Epidermal melanocyte (primary cell): ENCODE data around the gene SNAI1.
"Not testable (repeated sequence)": the region's sequence is repeated elsewhere in the genome, so short reads cannot be mapped to it uniquely, and the experiment has no call there.

Source experiments
- DNase-seq: peaks from one replicate; pipeline ENCODE4 v3.0.0; 2011; ENCODE audit warnings: low spot score; ENCODE audit not compliant: insufficient read length

The SNAI1 gene

DNA sequence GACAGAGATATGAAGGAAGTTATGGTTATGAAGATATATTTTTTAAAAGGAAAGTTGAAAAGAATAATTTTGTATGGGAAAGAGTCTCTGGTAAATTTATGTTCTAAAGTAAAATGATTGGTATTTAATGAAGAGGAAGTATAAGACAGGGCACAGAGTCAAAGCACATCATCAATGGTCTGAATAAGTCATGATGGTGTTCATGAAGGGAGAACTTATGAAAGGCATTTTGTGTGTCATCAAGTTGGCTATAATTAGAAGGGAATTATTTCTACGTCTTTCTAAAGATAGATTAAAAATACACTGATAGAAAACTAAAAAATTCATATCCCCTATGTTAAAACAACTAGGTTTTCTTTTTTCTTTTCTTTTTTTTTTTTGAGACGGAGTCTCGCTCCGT lies 21.4 kb upstream of the SNAI1 start:
- no peak for DNase-seq

GRCh38 chr20:49964964-49965780 lies 17.6 kb upstream of the SNAI1 start:
- DNase-seq, result no peak

DNA sequence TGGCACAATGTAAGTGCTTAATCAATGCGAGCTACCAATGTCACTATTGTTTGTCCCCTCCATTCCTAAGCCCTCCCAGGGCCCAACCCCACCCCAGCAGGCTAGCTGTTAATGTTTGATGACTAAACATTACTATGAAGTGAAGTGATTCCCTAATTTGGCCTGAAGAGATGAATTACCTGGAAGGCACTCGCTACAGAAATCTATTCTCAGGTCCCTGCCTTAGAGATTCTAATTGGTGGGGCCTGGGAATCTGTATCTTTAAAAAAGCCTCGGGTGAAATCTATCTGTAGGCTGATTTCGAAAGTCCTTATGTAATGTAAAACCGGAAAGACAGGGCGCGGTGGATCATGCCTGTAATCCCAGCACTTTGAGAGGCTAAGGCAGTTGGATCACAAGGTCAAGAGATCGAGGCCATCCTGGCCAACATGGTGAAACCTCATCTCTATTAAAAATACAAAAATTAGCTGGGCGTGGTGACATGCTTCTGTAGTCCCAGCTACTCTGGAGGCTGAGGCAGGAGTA lies 16.9 kb upstream of the SNAI1 start:
- DNase-seq, result no peak

DNA sequence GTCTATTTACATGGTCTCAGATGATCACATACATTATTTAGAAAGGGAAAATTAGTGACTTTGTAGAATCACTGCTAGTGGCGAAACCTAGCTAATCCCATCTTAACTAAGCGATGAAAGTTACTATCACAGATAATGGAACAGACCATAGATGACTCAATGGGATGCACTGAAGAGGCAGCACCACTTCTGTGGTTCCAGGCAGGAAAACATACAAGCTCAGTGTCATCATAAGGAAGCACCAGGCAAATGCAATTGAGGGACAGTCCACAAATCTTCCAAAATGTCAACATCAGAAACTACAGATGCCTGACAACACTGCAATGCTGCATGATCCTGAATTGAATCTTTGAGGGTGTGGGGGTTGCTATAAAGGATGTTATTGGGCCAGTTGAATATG lies 15.9 kb upstream of the SNAI1 start:
- no peak for DNase-seq

DNA sequence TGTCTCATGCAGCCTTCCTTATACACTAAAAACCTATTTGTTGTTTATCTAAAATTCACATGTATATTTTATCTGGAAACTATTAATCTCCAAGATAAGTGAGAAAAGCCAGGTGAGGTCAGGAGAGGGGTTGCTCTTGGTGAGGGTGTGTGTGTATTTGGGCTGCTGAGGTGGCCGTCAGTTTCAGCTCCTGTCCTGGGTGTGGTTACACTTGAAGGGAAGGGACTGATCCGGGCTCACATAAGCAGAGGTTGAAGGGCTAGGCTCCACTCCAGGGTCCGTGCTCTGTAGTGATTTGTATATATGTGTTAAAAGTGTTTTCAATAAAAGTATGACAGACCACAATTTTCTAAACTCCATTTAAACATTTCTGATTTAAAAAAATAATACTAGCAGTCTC lies 13.5 kb upstream of the SNAI1 start:
- no peak for DNase-seq

GRCh38 chr20:49969946-49970345 lies 12.8 kb upstream of the SNAI1 start:
- DNase-seq, result no peak

GRCh38 chr20:49970498-49970897 lies 12.3 kb upstream of the SNAI1 start:
- DNase-seq, result no peak

- DNase-seq, result no peak
Observed at GRCh38 chr20:49973981-49974380, 8.8 kb upstream of the SNAI1 start.

DNA sequence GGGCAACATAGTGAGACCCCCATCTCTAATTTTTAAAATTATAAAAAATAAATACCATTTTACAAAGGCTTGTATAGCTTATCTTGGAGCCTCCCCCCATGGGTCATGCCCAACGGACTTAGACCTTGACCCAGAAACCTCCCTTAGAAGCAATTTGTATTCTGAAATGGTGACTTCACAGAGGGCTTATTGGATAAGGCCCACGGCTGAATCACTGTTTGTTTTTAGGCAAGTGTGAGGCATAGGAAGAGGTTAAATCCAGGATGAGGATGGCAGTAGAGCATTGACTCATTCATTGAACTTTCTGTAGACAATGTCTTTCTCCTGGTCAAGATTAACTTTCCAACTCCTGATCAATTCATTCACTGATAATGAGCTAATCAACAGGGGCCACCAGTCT lies 6.2 kb upstream of the SNAI1 start:
- DNase-seq, result no peak

- DNase-seq, result not testable (repeated sequence)
Observed at GRCh38 chr20:49977740-49978139, 5.0 kb upstream of the SNAI1 start.

- DNase-seq, result no peak
Observed at GRCh38 chr20:49978685-49979029, 4.1 kb upstream of the SNAI1 start.

GRCh38 chr20:49979030-49979832 lies 3.5 kb upstream of the SNAI1 start:
- DNase-seq, result peak; percentile 46

DNA sequence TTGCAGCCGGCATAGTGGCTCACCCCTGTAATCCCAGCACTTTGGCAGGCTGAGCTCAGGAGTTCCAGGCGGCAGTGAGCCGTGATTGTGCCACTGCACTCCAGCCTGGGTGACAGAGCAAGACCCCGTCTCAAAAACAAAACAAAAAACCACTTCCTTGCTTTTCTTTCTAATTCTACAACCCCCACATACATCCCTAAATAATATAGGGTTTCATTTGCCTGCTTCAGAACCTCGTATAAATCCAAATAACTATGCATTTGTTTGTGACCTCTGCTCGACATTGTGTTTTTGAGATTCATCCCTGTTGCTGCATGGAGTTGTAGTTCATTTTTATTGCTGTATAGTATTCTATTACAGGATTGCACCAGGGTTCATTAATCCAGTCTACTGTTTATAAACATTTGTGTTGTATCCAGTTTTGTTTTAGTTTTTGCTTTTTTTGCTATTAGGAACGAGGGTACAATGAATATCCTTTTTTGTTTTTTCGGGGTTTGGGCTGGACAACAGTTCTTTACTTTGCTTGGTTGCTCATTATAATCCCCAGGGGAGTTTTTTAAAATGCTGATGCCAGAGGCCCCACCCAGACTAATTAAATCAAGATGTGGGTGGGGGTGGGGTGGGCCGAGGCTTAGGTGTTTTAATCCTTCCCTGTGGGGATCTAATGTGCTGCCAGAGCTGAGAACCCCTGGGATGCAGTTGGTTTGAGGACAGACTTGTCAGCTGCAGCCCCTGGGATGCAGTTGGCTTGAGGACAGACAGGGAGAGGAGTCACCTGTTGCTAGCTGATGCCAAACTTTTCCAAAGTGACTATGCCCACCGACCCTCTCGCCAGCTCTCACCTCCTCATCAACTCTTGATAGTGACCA lies 2.4 kb upstream of the SNAI1 start:
- DNase-seq, result no peak

GRCh38 chr20:49981218-49982071 lies 1.3 kb upstream of the SNAI1 start:
- no peak for DNase-seq

- no peak for DNase-seq
Observed at GRCh38 chr20:49982072-49982345, 771 bp upstream of the SNAI1 start.

- DNase-seq, result no peak
Observed at GRCh38 chr20:49983123-49983847, 505 bp downstream of the SNAI1 start.

DNA sequence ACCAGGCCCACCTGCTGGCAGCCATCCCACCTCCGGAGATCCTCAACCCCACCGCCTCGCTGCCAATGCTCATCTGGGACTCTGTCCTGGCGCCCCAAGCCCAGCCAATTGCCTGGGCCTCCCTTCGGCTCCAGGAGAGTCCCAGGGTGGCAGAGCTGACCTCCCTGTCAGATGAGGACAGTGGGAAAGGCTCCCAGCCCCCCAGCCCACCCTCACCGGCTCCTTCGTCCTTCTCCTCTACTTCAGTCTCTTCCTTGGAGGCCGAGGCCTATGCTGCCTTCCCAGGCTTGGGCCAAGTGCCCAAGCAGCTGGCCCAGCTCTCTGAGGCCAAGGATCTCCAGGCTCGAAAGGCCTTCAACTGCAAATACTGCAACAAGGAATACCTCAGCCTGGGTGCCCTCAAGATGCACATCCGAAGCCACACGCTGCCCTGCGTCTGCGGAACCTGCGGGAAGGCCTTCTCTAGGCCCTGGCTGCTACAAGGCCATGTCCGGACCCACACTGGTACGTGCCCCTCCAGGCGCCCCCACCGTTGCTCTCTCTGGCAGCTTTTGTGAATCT lies 1.1 kb downstream of the SNAI1 start:
- no peak for DNase-seq

- no peak for DNase-seq
Observed at GRCh38 chr20:49984426-49985153, 1.8 kb downstream of the SNAI1 start.

DNA sequence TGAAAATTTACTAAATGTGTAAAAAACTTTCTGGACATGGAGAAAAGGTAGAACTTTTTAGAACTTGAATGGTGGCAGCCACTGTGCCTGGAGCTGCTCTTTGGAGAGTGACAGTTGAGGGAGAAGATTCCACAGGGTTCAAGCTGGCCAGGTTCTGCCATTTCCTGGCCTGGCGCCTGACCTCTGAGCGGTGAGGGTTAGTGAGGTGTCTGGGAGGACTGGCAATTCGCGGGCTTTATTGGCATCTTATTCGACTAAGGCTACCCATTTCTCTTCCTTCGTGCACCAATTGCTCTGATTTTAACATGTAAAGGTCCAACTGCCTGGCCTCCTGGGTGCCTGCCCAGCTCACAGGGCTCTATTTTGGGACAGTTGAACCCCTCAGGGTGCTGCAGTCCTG lies 2.4 kb downstream of the SNAI1 start:
- no peak for DNase-seq
